ENCODE results near the gene SRRM4. TPM values are rescaled to one million over a fixed set of nuclear protein-coding genes. Genes with fewer than 3 reads are reported as not detected.
"Not testable (repeated sequence)": the region's sequence is repeated elsewhere in the genome, so short reads cannot be mapped to it uniquely, and the experiment has no call there.

SRRM4 gene
- total RNA-seq, 2 experiments from 2014 or later: not detected

DNA sequence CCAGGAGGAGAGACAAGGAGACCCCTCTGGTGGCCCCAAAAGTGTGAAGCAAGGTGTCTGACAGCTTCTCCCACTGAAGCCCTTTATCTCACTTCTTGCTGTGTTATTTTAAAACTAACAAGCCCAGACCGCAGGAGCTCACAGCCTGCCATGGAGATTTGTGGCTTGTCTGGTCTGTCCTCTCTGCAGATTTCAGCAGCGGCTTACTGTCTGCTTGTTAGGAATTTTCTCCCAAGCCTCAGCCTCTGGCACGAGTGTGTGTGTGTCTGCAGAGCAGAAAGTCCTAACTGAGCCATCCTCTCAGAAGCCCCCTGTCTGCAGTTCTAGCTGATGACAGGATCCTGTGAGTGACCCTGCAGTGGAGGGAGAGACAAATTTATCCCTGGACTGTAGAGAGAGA lies 109.5 kb downstream of the SRRM4 start:
- ChIA-PET CTCF (no interaction called here), POLR2A (no interaction called here)
- H3K27ac Mint-ChIP-seq: no peak overlapping the region
- H3K4me3 Mint-ChIP-seq: no peak overlapping the region
- TF ChIP-seq, protein P1, sequence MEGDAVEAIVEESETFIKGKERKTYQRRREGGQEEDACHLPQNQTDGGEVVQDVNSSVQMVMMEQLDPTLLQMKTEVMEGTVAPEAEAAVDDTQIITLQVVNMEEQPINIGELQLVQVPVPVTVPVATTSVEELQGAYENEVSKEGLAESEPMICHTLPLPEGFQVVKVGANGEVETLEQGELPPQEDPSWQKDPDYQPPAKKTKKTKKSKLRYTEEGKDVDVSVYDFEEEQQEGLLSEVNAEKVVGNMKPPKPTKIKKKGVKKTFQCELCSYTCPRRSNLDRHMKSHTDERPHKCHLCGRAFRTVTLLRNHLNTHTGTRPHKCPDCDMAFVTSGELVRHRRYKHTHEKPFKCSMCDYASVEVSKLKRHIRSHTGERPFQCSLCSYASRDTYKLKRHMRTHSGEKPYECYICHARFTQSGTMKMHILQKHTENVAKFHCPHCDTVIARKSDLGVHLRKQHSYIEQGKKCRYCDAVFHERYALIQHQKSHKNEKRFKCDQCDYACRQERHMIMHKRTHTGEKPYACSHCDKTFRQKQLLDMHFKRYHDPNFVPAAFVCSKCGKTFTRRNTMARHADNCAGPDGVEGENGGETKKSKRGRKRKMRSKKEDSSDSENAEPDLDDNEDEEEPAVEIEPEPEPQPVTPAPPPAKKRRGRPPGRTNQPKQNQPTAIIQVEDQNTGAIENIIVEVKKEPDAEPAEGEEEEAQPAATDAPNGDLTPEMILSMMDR (IDR thresholded peaks at IDR 0.05): no peak
- H3K27me3 Mint-ChIP-seq: peaks cover 2% of the 10 kb centered on the region
- ATAC-seq (no peak), DNase-seq (no peak)
- no peaks in the 10 kb centered on the region for H3K4me1 Mint-ChIP-seq (ENCODE audit: low read depth)
- intact Hi-C loops (cut with micrococcal nuclease): no loop called here
- H3K36me3 Mint-ChIP-seq (ENCODE audit: low read depth): no peaks in the 10 kb centered on the region
- H3K9me3 Mint-ChIP-seq: no peaks in the 10 kb centered on the region

DNA sequence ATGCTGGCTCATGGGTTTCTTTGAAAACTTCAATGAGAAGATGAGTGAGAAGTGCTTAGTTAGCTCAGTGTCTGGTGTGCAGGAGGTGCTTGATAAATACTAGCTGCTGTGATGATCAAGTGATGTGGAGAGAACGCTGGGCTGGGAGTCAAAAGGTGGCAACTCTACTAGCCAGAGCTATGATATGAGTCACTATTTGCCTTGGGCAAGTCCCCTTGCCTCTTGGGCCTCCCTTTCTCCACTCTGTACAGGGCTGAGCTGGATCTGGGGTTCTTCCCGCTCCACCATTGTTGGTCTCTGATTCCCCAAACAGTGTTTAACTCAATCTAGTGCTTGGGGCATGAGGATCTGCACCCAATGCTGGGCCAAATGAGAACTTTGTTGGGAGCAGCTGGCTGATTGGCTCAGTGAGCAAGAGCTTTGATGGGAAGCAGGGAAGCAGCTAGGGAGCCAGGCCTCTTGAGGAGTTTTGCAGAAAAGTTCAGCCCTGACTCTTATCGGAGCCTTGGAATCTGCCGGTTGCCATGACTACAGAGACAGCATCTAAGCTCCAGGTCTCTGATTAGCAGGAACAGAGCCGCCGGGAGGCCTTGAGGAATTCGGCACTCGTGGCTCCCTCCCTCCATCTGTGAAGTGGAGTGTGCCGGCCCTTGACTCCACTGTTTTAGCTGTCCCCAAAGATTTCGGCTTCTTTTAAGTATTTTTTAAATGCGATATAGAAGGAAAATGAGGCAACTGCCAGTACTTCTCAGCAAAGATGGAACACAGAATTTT lies 115.3 kb downstream of the SRRM4 start:
- TF ChIP-seq, protein P1 (IDR thresholded peaks at IDR 0.05): no peak
- H3K4me1 Mint-ChIP-seq (ENCODE audit: low read depth): no peaks in the 10 kb centered on the region
- no peaks in the 10 kb centered on the region for H3K36me3 Mint-ChIP-seq (ENCODE audit: low read depth)
- DNase-seq: no peak
- ChIA-PET POLR2A (no interaction called here), CTCF (no interaction called here)
- peaks cover 10% of the 10 kb centered on the region for H3K9me3 Mint-ChIP-seq
- H3K4me3 Mint-ChIP-seq: no peak overlapping the region
- H3K27me3 Mint-ChIP-seq: peaks cover 4% of the 10 kb centered on the region
- H3K27ac Mint-ChIP-seq: no peak overlapping the region
- ATAC-seq: no peak
- intact Hi-C loops (cut with micrococcal nuclease): no loop called here

DNA sequence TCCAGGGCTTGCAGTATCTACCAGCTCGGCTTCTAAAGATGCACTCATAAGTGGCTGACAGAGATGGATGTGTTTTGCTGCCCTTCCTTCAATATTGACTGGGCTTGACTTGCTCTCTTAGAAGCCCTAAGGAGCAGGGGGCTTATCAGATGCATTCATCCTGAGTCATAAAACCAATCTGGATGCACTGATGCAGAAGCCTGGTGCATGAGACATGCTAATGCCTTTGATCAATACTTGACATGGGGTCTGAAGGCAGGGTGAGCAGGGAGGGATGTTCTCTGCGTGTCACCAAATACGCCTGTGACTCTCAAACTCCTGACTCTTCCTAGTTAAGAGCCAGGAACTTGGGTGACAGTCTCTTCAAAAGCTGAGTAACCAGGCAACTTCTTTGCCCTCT lies 119.6 kb downstream of the SRRM4 start:
- Mint-ChIP-seq H3K4me3 (no peak overlapping the region), H3K27ac (no peak overlapping the region), H3K4me1 (ENCODE audit: low read depth) (no peaks in the 10 kb centered on the region), H3K9me3 (peaks cover 12% of the 10 kb centered on the region), H3K36me3 (ENCODE audit: low read depth) (no peaks in the 10 kb centered on the region), H3K27me3 (peaks cover 2% of the 10 kb centered on the region)
- POLR2A ChIA-PET: no interaction called here
- CTCF ChIA-PET: interaction anchor here (1.7 kb wide), 1 partner anchor 312 kb away, joined by 5 read pairs; no protein-coding TSS in a partner anchor
- no peak for DNase-seq
- intact Hi-C loops (cut with micrococcal nuclease): no loop called here
- TF ChIP-seq, protein P1 (IDR thresholded peaks at IDR 0.05): no peak
- no peak for ATAC-seq

DNA sequence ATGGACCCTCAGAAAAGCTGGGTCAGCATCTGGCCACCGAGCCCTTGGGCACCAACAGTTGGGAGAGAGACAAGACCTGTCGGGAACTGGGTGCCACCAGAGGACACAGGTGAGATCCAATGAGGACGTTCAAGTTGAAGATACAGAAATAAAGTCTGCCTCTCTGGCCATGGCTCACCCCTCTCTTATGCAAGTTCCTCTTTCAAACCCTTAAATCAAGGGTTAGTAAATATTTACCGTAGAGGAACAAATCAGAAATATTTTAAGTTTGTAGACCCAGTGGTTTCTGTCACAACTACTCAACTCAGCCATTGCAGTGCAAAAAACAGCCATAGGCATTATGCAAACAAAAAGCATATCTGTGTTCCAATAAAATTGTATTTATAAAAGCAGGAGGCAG lies 120.9 kb downstream of the SRRM4 start:
- CTCF ChIA-PET: no interaction called here
- no peaks in the 10 kb centered on the region for H3K4me1 Mint-ChIP-seq (ENCODE audit: low read depth)
- TF ChIP-seq, protein P1 (IDR thresholded peaks at IDR 0.05): no peak

DNA sequence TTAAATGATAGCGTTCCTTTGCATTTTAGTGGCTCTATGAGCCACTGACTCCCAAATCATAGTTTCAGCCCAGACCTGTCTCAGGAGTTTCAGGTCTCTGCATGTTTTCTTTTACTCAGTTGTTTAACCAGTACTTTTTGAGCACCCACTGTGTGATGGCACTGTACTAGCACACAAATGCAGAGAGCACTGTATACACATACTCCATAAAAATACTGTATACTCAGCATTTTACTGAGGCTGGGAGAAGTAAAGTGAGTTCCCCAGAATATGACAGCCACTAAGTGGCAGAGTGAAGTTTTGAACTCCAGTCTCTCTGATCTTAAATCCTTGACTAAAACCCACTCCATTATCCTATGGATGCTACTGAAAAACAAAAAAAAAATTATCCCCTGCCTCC lies 121.4 kb downstream of the SRRM4 start:
- Mint-ChIP-seq H3K4me3 (no peak overlapping the region), H3K4me1 (ENCODE audit: low read depth) (no peaks in the 10 kb centered on the region), H3K27me3 (no peaks in the 10 kb centered on the region), H3K27ac (no peak overlapping the region), H3K9me3 (peaks cover 12% of the 10 kb centered on the region), H3K36me3 (ENCODE audit: low read depth) (no peaks in the 10 kb centered on the region)
- intact Hi-C loops (cut with micrococcal nuclease): no loop called here
- DNase-seq (no peak), ATAC-seq (no peak)
- TF ChIP-seq, protein P1 (IDR thresholded peaks at IDR 0.05): no peak
- POLR2A ChIA-PET: no interaction called here
- CTCF ChIA-PET: no interaction called here

More for the DNA sequence above, 120.9 kb downstream of the SRRM4 start:
- DNase-seq (no peak), ATAC-seq (no peak)
- Mint-ChIP-seq H3K9me3 (peaks cover 12% of the 10 kb centered on the region), H3K36me3 (ENCODE audit: low read depth) (no peaks in the 10 kb centered on the region), H3K27me3 (no peaks in the 10 kb centered on the region), H3K27ac (no peak overlapping the region), H3K4me3 (no peak overlapping the region)
- POLR2A ChIA-PET: no interaction called here
- intact Hi-C loops (cut with micrococcal nuclease): no loop called here

DNA sequence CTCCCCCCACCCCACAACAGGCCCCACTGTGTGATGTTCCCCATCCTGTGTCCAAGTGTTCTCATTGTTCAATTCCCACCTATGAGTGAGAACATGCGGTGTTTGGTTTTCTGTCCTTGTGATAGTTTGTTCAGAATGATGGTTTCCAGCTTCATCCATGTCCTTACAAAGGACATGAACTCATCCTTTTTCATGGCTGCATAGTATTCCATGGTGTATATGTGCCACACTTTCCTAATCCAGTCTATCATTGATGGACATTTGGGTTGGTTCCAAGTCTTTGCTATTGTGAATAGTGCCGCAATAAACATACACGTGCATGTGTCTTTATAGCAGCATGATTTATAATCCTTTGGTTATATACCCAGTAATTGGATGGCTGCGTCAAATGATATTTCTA lies 123.6 kb downstream of the SRRM4 start:
- intact Hi-C loops (cut with micrococcal nuclease); H3K27ac Mint-ChIP-seq; H3K4me1 Mint-ChIP-seq (ENCODE audit: low read depth); CTCF ChIA-PET; ATAC-seq; POLR2A ChIA-PET; H3K36me3 Mint-ChIP-seq (ENCODE audit: low read depth); H3K27me3 Mint-ChIP-seq; H3K4me3 Mint-ChIP-seq; H3K9me3 Mint-ChIP-seq; DNase-seq: not testable (repeated sequence)

Measured in activated CD8-positive, alpha-beta T cell treated with anti-CD3 and anti-CD28 coated beads for 36 hours (primary cell).